Measurements from ENCODE around the gene CDC37. TPM values are rescaled to one million over a fixed set of nuclear protein-coding genes. Genes with fewer than 3 reads are reported as not detected.
A peak's percentile ranks its signal among the peaks of the same experiment; 100 is the strongest.

CDC37 gene
- polyA plus RNA-seq, 2 of the 4 experiments (the other 2 are of a cell fraction) = 152 to 214 TPM

- H3K9me3 ChIP-seq = no peaks in the 10 kb centered on the region
- ATAC-seq (no peak), DNase-seq (ENCODE audit: low read depth in 1 of 2, low spot score in 1 of 2) (no peak), FAIRE-seq (no peak)
- H3K4me3 ChIP-seq = peak overlapping the region; percentile 94
- peaks cover 23% of the 10 kb centered on the region for H3K4me1 ChIP-seq
- TF ChIP-seq HES2 (IDR thresholded peaks at IDR 0.05) (no peak), HOXB13 (CRISPR knock-in tag; IDR thresholded peaks at IDR 0.05; ENCODE audit: low read depth) (no peak), RAD21 (conservative IDR thresholded peaks at IDR 0.05 in 1 of 2, IDR thresholded peaks at IDR 0.05 in 1 of 2) (no peak), RARB (CRISPR knock-in tag; IDR thresholded peaks at IDR 0.05) (no peak), RCOR1 (IDR thresholded peaks at IDR 0.05; ENCODE audit: low read depth, low read length) (no peak), HOXA7 (CRISPR knock-in tag; IDR thresholded peaks at IDR 0.05) (no peak), ATOH8 (CRISPR knock-in tag; IDR thresholded peaks at IDR 0.05; ENCODE audit: low read depth) (no peak), MAFK (IDR thresholded peaks at IDR 0.05; ENCODE audit: partially characterized antibody) (no peak), CBX8 (IDR thresholded peaks at IDR 0.05) (no peak), NR3C1 (IDR thresholded peaks at IDR 0.05) (no peak), USF2 (IDR thresholded peaks at IDR 0.05) (no peak), MYC (IDR thresholded peaks at IDR 0.05; ENCODE audit: borderline replicate concordance, low read length) (no peak), POLR2A (IDR thresholded peaks at IDR 0.05; ENCODE audit: low read length) (no peak), BHLHE40 (IDR thresholded peaks at IDR 0.05; ENCODE audit: low read depth, low read length) (no peak), POLR2AphosphoS2 (conservative IDR thresholded peaks at IDR 0.05; ENCODE audit: low read length) (no peak), PBX3 (IDR thresholded peaks at IDR 0.05) (no peak), HEYL (CRISPR knock-in tag; IDR thresholded peaks at IDR 0.05) (no peak), HMGXB4 (CRISPR knock-in tag; IDR thresholded peaks at IDR 0.05; ENCODE audit: borderline replicate concordance) (no peak)
- ChIA-PET POLR2A (interaction anchor here (2.0 kb wide), 1 partner anchor 11 kb away, joined by 4 read pairs; no protein-coding TSS in a partner anchor), CTCF (interaction anchor here (0.6 to 11.6 kb wide), 16 partner anchors 9 to 474 kb away, joined by 3 to 172 read pairs (median 4); partner anchors contain the start of gene PDE4A)
- 41% methylated on average over 26 of the region's 43 CpGs for WGBS (ENCODE audit: missing lambda C conversion rate)
- peak overlapping the region; percentile 67 to 94; a peak in 5 of 6 replicates for H3K27ac ChIP-seq
- peak overlapping the region; percentile 100 for H3K4me2 ChIP-seq
Measured at GRCh38 chr19:10404888-10405820, 1.8 kb upstream of the CDC37 start.

- ChIA-PET POLR2A (no interaction called here), CTCF (interaction anchor here (0.7 to 11.6 kb wide), 12 partner anchors 11 to 471 kb away, joined by 3 to 172 read pairs (median 4); no protein-coding TSS in a partner anchor)
- FAIRE-seq (no peak), DNase-seq (ENCODE audit: low read depth in 1 of 2, low spot score in 1 of 2) (no peak), ATAC-seq (0 out of 6 replicates have a peak, but pooled peaks of 1 of the 2 experiments have one; percentile 6)
- Histone ChIP-seq H3K9me3 (no peaks in the 10 kb centered on the region), H3K27ac (peak overlapping the region; percentile 82 to 94), H3K4me3 (peak overlapping the region; percentile 94), H3K4me1 (peaks cover 23% of the 10 kb centered on the region), H3K4me2 (peak overlapping the region; percentile 99)
- 0% methylated on average over 13 of the region's 15 CpGs for WGBS (ENCODE audit: missing lambda C conversion rate)
- no peak for TF ChIP-seq RAD21 (conservative IDR thresholded peaks at IDR 0.05 in 1 of 2, IDR thresholded peaks at IDR 0.05 in 1 of 2)
- no peak for TF ChIP-seq MAZ (IDR thresholded peaks at IDR 0.05; ENCODE audit: borderline replicate concordance, low read depth, low read length)
- no peak for TF ChIP-seq TP53 (CRISPR knock-in tag; IDR thresholded peaks at IDR 0.05)
- peak; percentile 21; the same call in 1 of the 2 replicates for TF ChIP-seq USF2 (IDR thresholded peaks at IDR 0.05)
- no peak for TF ChIP-seq ZSCAN20 (CRISPR knock-in tag; IDR thresholded peaks at IDR 0.05)
- no peak for TF ChIP-seq EP300 (IDR thresholded peaks at IDR 0.05)
- no peak for TF ChIP-seq TFCP2L1 (CRISPR knock-in tag; IDR thresholded peaks at IDR 0.05)
- TF ChIP-seq HMGXB4 (CRISPR knock-in tag; IDR thresholded peaks at IDR 0.05; ENCODE audit: borderline replicate concordance) = no peak
- no peak for TF ChIP-seq GATA3 (IDR thresholded peaks at IDR 0.05; ENCODE audit: borderline replicate concordance)
- TF ChIP-seq MAX (IDR thresholded peaks at IDR 0.05) = peak; percentile 56; the same call in 1 of the 2 replicates
- no peak for TF ChIP-seq HEYL (CRISPR knock-in tag; IDR thresholded peaks at IDR 0.05)
Measured at GRCh38 chr19:10402441-10403038, 802 bp downstream of the CDC37 start.
